Trophoblast cell (in vitro differentiated cells and primary cell): ENCODE measurements around the gene CCRL2.
"Not testable (repeated sequence)": the region's sequence is repeated elsewhere in the genome, so short reads cannot be mapped to it uniquely, and the experiment has no call there.

ENCODE experiments used
- DNase-seq, 2 donors: peaks; one replicate each; pipeline ENCODE4 v3.0.0-alpha.2; 2016
- H2AFZ ChIP-seq: 2 replicates; pipeline ENCODE4 v1.6.1; 2013; ENCODE audit warnings: low read length, moderate library complexity, mild to moderate bottlenecking; ENCODE audit not compliant: insufficient read depth, poor library complexity
- H2AK5ac ChIP-seq: 2 replicates; pipeline ENCODE4 v1.6.1; 2013; ENCODE audit warnings: mild to moderate bottlenecking, low read length
- H2BK120ac ChIP-seq: 2 replicates; pipeline ENCODE4 v1.6.1; 2013; ENCODE audit warnings: low read length, mild to moderate bottlenecking, moderate library complexity; ENCODE audit not compliant: insufficient read depth, poor library complexity
- H2BK12ac ChIP-seq: 2 replicates; pipeline ENCODE4 v1.6.1; 2013; ENCODE audit warnings: mild to moderate bottlenecking, low read length, moderate library complexity
- H2BK5ac ChIP-seq: 2 replicates; pipeline ENCODE4 v1.6.1; 2013; ENCODE audit warnings: low read length, low read depth, moderate library complexity, mild to moderate bottlenecking; ENCODE audit not compliant: poor library complexity
- H3K14ac ChIP-seq: 2 replicates; pipeline ENCODE4 v1.6.1; 2013; ENCODE audit warnings: mild to moderate bottlenecking, low read length
- H3K18ac ChIP-seq: 2 replicates; pipeline ENCODE4 v1.6.1; 2013; ENCODE audit warnings: mild to moderate bottlenecking, low read length
- H3K23ac ChIP-seq: 2 replicates; pipeline ENCODE4 v1.6.1; 2013; ENCODE audit warnings: low read length
- H3K27ac ChIP-seq: 2 replicates; pipeline ENCODE4 v1.5.1; 2013; ENCODE audit warnings: low read depth, mild to moderate bottlenecking, inconsistent platforms, low read length, moderate library complexity
- H3K27me3 ChIP-seq: 2 replicates; pipeline ENCODE4 v1.6.1; 2013; ENCODE audit warnings: inconsistent platforms, mild to moderate bottlenecking, low read length, moderate library complexity; ENCODE audit not compliant: insufficient read depth
- H3K36me3 ChIP-seq, 2 experiments: 1 replicate in 1 of 2; 2 replicates in 1 of 2; pipeline ENCODE4 v1.6.1; 2013; ENCODE audit warnings: low read length in 2 of 2, mild to moderate bottlenecking in 2 of 2, moderate library complexity in 1 of 2; ENCODE audit not compliant: insufficient read depth in 2 of 2, control insufficient read depth in 1 of 2
- H3K4ac ChIP-seq: 2 replicates; pipeline ENCODE4 v1.6.1; 2013; ENCODE audit warnings: low read depth, mild to moderate bottlenecking, low read length, moderate library complexity
- H3K4me1 ChIP-seq, 2 experiments: 1 replicate in 1 of 2; 2 replicates in 1 of 2; pipeline ENCODE4 v1.6.1; 2013; ENCODE audit warnings: low read length in 2 of 2, mild to moderate bottlenecking in 2 of 2, moderate library complexity in 1 of 2; ENCODE audit not compliant: insufficient read depth in 2 of 2, control insufficient read depth in 1 of 2
- H3K4me2 ChIP-seq: 2 replicates; pipeline ENCODE4 v1.6.1; 2013; ENCODE audit warnings: inconsistent platforms, mild to moderate bottlenecking, low read length, moderate library complexity
- H3K4me3 ChIP-seq: 2 replicates; pipeline ENCODE4 v1.5.1; 2013; ENCODE audit warnings: mild to moderate bottlenecking, low read depth, low read length, inconsistent platforms
- H3K79me1 ChIP-seq: one replicate; pipeline ENCODE4 v1.6.1; 2013; ENCODE audit warnings: low read length
- H3K79me2 ChIP-seq: 2 replicates; pipeline ENCODE4 v1.6.1; 2013; ENCODE audit warnings: low read length, mild to moderate bottlenecking; ENCODE audit not compliant: control insufficient read depth, insufficient read depth, poor library complexity
- H3K9ac ChIP-seq: 2 replicates; pipeline ENCODE4 v1.6.1; 2013; ENCODE audit warnings: mild to moderate bottlenecking, low read length
- H3K9me3 ChIP-seq: 2 replicates; pipeline ENCODE4 v1.6.1; 2013; ENCODE audit warnings: low read depth, mild to moderate bottlenecking, control low read depth, inconsistent platforms, low read length; ENCODE audit not compliant: insufficient read depth
- H4K12ac ChIP-seq: 2 replicates; pipeline ENCODE4 v1.6.1; 2013; ENCODE audit warnings: low read depth, mild to moderate bottlenecking, low read length, moderate library complexity
- H4K8ac ChIP-seq: 2 replicates; pipeline ENCODE4 v1.6.1; 2013; ENCODE audit warnings: low read depth, mild to moderate bottlenecking, low read length, moderate library complexity
- H4K91ac ChIP-seq: one replicate; pipeline ENCODE4 v1.6.1; 2013; ENCODE audit warnings: low read depth, mild to moderate bottlenecking, low read length, moderate library complexity
- WGBS: extraction: QIAGEN DNeasy Blood & Tissue Kit; methylation state at CpG from one replicate; pipeline ENCODE4 v1.1.7; 2013; ENCODE audit warnings: missing lambda C conversion rate; ENCODE audit not compliant: insufficient read length, insufficient coverage; ENCODE audit errors: extremely low coverage; 5-methylcytosine and 5-hydroxymethylcytosine counted together

Gene CCRL2

GRCh38 chr3:46401579-46401978, 5.5 kb upstream of the CCRL2 start:
- H3K4ac ChIP-seq, result no peak overlapping the region
- no peak overlapping the region for H2AFZ ChIP-seq
- no peak overlapping the region for H2BK120ac ChIP-seq
- no peak overlapping the region for H3K4me3 ChIP-seq
- no peak overlapping the region for H4K91ac ChIP-seq
- WGBS, result no CpG with 5 or more reads among the region's 2 CpGs
- no peak for DNase-seq
- no peak overlapping the region for H3K9ac ChIP-seq
- no peak overlapping the region for H3K27ac ChIP-seq
- no peaks in the 10 kb centered on the region for H3K27me3 ChIP-seq
- H3K4me2 ChIP-seq, result no peak overlapping the region
- H3K18ac ChIP-seq, result no peak overlapping the region
- H2BK12ac ChIP-seq, result no peak overlapping the region
- H3K23ac ChIP-seq, result no peak overlapping the region
- H4K8ac ChIP-seq, result no peak overlapping the region
- peaks cover under 1 to 1% of the 10 kb centered on the region in 2 experiments for H3K4me1 ChIP-seq
- no peak overlapping the region for H2AK5ac ChIP-seq
- H4K12ac ChIP-seq, result no peak overlapping the region
- H3K14ac ChIP-seq, result no peak overlapping the region
- H3K9me3 ChIP-seq, result no peaks in the 10 kb centered on the region
- no peaks in the 10 kb centered on the region for H3K79me1 ChIP-seq
- H3K79me2 ChIP-seq, result no peaks in the 10 kb centered on the region
- no peak overlapping the region for H2BK5ac ChIP-seq
- no peaks in the 10 kb centered on the region for H3K36me3 ChIP-seq

- H3K23ac ChIP-seq, H3K4me3 ChIP-seq, H2BK5ac ChIP-seq, H3K79me1 ChIP-seq, H2BK12ac ChIP-seq, H3K4me1 ChIP-seq, H3K4me2 ChIP-seq, H3K14ac ChIP-seq, H3K27ac ChIP-seq, H4K12ac ChIP-seq, H3K27me3 ChIP-seq, H3K4ac ChIP-seq, DNase-seq, H4K8ac ChIP-seq, H2AFZ ChIP-seq, H4K91ac ChIP-seq, H3K18ac ChIP-seq, H3K36me3 ChIP-seq, H3K9me3 ChIP-seq, H3K9ac ChIP-seq, H2BK120ac ChIP-seq, H3K79me2 ChIP-seq, H2AK5ac ChIP-seq: not testable (repeated sequence)
- no CpG with 5 or more reads among the region's 4 CpGs for WGBS
Observed at GRCh38 chr3:46402902-46403301, 4.2 kb upstream of the CCRL2 start.

GRCh38 chr3:46405301-46406019, 1.6 kb upstream of the CCRL2 start:
- Histone ChIP-seq H3K27ac (no peak overlapping the region), H2AK5ac (no peak overlapping the region), H2BK5ac (no peak overlapping the region), H3K23ac (no peak overlapping the region), H3K4ac (no peak overlapping the region), H3K9me3 (no peaks in the 10 kb centered on the region), H3K14ac (no peak overlapping the region), H2AFZ (no peak overlapping the region), H2BK120ac (no peak overlapping the region), H3K27me3 (no peaks in the 10 kb centered on the region), H4K8ac (no peak overlapping the region), H3K4me3 (no peak overlapping the region), H3K18ac (no peak overlapping the region), H3K9ac (no peak overlapping the region), H3K4me1 (peaks cover 0 to 2% of the 10 kb centered on the region in 2 experiments), H3K79me1 (no peaks in the 10 kb centered on the region), H4K12ac (no peak overlapping the region), H2BK12ac (no peak overlapping the region), H3K36me3 (no peaks in the 10 kb centered on the region), H3K79me2 (no peaks in the 10 kb centered on the region), H3K4me2 (no peak overlapping the region), H4K91ac (no peak overlapping the region)
- no CpG with 5 or more reads among the region's 11 CpGs for whole genome bisulfite sequencing
- DNase-seq, result peak in 1 of 2 donors; percentile 59

GRCh38 chr3:46406443-46406787, 644 bp upstream of the CCRL2 start:
- no CpG with 5 or more reads among the region's 4 CpGs for WGBS
- H3K18ac ChIP-seq, result no peak overlapping the region
- no peak overlapping the region for H3K23ac ChIP-seq
- H2BK12ac ChIP-seq, result no peak overlapping the region
- no peak overlapping the region for H3K9ac ChIP-seq
- H3K27ac ChIP-seq, result no peak overlapping the region
- H2AK5ac ChIP-seq, result no peak overlapping the region
- H3K4ac ChIP-seq, result no peak overlapping the region
- no peaks in the 10 kb centered on the region for H3K79me2 ChIP-seq
- H3K4me2 ChIP-seq, result no peak overlapping the region
- no peak overlapping the region for H2AFZ ChIP-seq
- H3K4me1 ChIP-seq, result peaks cover 0 to 2% of the 10 kb centered on the region in 2 experiments
- no peak overlapping the region for H2BK5ac ChIP-seq
- H4K12ac ChIP-seq, result no peak overlapping the region
- peak; percentile 27 to 48 for DNase-seq
- H3K27me3 ChIP-seq, result no peaks in the 10 kb centered on the region
- no peaks in the 10 kb centered on the region for H3K36me3 ChIP-seq
- no peaks in the 10 kb centered on the region for H3K9me3 ChIP-seq
- H4K91ac ChIP-seq, result no peak overlapping the region
- no peaks in the 10 kb centered on the region for H3K79me1 ChIP-seq
- no peak overlapping the region for H3K14ac ChIP-seq
- H2BK120ac ChIP-seq, result no peak overlapping the region
- H4K8ac ChIP-seq, result no peak overlapping the region
- no peak overlapping the region for H3K4me3 ChIP-seq
